SK-N-SH treated with all-trans-retinoic acid at 6 μM for 48 hours (cell line): ENCODE measurements around the gene PRB4.
"Not testable (repeated sequence)": the region's sequence is repeated elsewhere in the genome, so short reads cannot be mapped to it uniquely, and the experiment has no call there.

Experiments used
- ATAC-seq: fragments of 200-7000 bp; cut with Tn5 transposase; 3 replicates; pipeline ENCODE4 v1.9.1; 2020; ENCODE audit warnings: mild to moderate bottlenecking, moderate library complexity
- ARNTL ChIP-seq: fragments of 450-650 bp; formaldehyde crosslinking; IDR thresholded peaks from 2 replicates; pipeline ENCODE4 v1.5.0; 2020; ENCODE audit warnings: low read depth, mild to moderate bottlenecking, moderate library complexity, borderline replicate concordance
- BACH2 ChIP-seq: fragments of 250-450 bp; sonication (Bioruptor Pico); IDR thresholded peaks from 2 replicates; pipeline ENCODE4 v1.9.0; 2021; ENCODE audit warnings: mild to moderate bottlenecking, borderline replicate concordance
- CREB5 ChIP-seq: fragments of 250-450 bp; sonication (Bioruptor Pico); IDR thresholded peaks from 2 replicates; pipeline ENCODE4 v1.5.1; 2020; ENCODE audit warnings: low read depth, mild to moderate bottlenecking, moderate library complexity
- CSDC2 ChIP-seq: fragments of 250-450 bp; sonication (Bioruptor Pico); IDR thresholded peaks from 2 replicates; pipeline ENCODE4 v1.5.0; 2020; ENCODE audit warnings: mild to moderate bottlenecking, moderate library complexity
- ESRRG ChIP-seq: fragments of 250-450 bp; sonication (Bioruptor Pico); IDR thresholded peaks from 2 replicates; pipeline ENCODE4 v1.6.1; 2021; ENCODE audit warnings: mild to moderate bottlenecking
- GLIS3 ChIP-seq: fragments of 250-450 bp; sonication (Bioruptor Pico); IDR thresholded peaks from 2 replicates; pipeline ENCODE4 v1.5.0; 2020; ENCODE audit warnings: mild to moderate bottlenecking, moderate library complexity
- ISL1 ChIP-seq: fragments of 250-450 bp; sonication (Bioruptor Pico); IDR thresholded peaks from 2 replicates; pipeline ENCODE4 v2.1.2; 2022; ENCODE audit warnings: mild to moderate bottlenecking, moderate library complexity
- OSR1 ChIP-seq: fragments of 250-450 bp; sonication (Bioruptor Pico); IDR thresholded peaks from 2 replicates; pipeline ENCODE4 v1.8.0; 2022; ENCODE audit warnings: moderate library complexity, mild to moderate bottlenecking, inconsistent platforms
- PATZ1 ChIP-seq: fragments of 250-450 bp; sonication (Bioruptor Pico); IDR thresholded peaks from 2 replicates; pipeline ENCODE4 v1.8.0; 2020; ENCODE audit warnings: mild to moderate bottlenecking, moderate library complexity, borderline replicate concordance
- POU6F1 ChIP-seq: fragments of 250-450 bp; sonication (Bioruptor Pico); IDR thresholded peaks from 2 replicates; pipeline ENCODE4 v1.8.0; 2021; ENCODE audit warnings: low read depth, mild to moderate bottlenecking, moderate library complexity, borderline replicate concordance
- PPARA ChIP-seq: fragments of 250-450 bp; sonication (Bioruptor Pico); IDR thresholded peaks from 2 replicates; pipeline ENCODE4 v1.5.0; 2020; ENCODE audit warnings: mild to moderate bottlenecking, borderline replicate concordance
- RARB ChIP-seq: fragments of 250-450 bp; sonication (Bioruptor Pico); IDR thresholded peaks from 2 replicates; pipeline ENCODE4 v1.8.0; 2021; ENCODE audit warnings: mild to moderate bottlenecking, moderate library complexity
- SNAI2 ChIP-seq: fragments of 250-450 bp; sonication (Bioruptor Pico); IDR thresholded peaks from 2 replicates; pipeline ENCODE4 v1.5.0; 2020; ENCODE audit warnings: mild to moderate bottlenecking, moderate library complexity
- TCF4 ChIP-seq: fragments of 250-450 bp; sonication (Bioruptor Pico); IDR thresholded peaks from 2 replicates; pipeline ENCODE4 v1.8.0; 2021; ENCODE audit warnings: mild to moderate bottlenecking, moderate library complexity, borderline replicate concordance
- TSHZ2 ChIP-seq: fragments of 250-450 bp; sonication (Bioruptor Pico); IDR thresholded peaks from 2 replicates; pipeline ENCODE4 v1.5.0; 2020; ENCODE audit warnings: mild to moderate bottlenecking, moderate library complexity
- ZC3H10 ChIP-seq: fragments of 250-450 bp; sonication (Bioruptor Pico); IDR thresholded peaks from 2 replicates; pipeline ENCODE4 v1.5.1; 2021; ENCODE audit warnings: mild to moderate bottlenecking, moderate library complexity
- ZFP3 ChIP-seq: fragments of 250-450 bp; sonication (Bioruptor Pico); IDR thresholded peaks from 2 replicates; pipeline ENCODE4 v1.5.0; 2020; ENCODE audit warnings: mild to moderate bottlenecking, moderate library complexity
- ZFP30 ChIP-seq: fragments of 450-650 bp; formaldehyde crosslinking; IDR thresholded peaks from 2 replicates; pipeline ENCODE4 v1.5.0; 2022; ENCODE audit warnings: mild to moderate bottlenecking, moderate library complexity
- ZNF565 ChIP-seq: fragments of 450-650 bp; formaldehyde crosslinking; conservative IDR thresholded peaks from 2 replicates; pipeline ENCODE4 v1.5.0; 2020; ENCODE audit warnings: low read depth, mild to moderate bottlenecking, moderate library complexity
- ZNF70 ChIP-seq: fragments of 450-650 bp; formaldehyde crosslinking; IDR thresholded peaks from 2 replicates; pipeline ENCODE4 v1.5.0; 2020; ENCODE audit warnings: mild to moderate bottlenecking, moderate library complexity
- ZNF8 ChIP-seq: fragments of 450-650 bp; formaldehyde crosslinking; IDR thresholded peaks from 2 replicates; pipeline ENCODE4 v1.5.0; 2020; ENCODE audit warnings: mild to moderate bottlenecking, moderate library complexity

Gene PRB4

DNA sequence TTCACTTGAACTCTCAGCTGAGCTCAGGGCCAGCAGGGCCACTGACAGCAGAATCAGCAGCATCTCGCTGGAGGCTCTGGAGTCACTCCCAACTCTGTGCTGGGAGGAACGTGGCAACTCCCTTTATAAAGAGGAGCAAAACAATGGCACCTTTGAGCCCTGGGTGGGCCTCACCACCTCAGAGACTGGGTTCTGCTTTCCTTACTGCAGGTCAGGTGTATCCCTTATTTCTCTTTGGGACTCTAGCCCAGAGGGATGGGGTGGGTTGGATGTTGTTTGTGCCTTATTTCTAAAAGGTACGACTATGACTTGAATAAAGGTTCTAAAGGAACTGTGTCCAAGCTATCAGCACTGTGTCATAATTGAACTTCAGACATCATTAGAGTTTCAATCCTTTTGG, at the start of gene PRB4:
PRB4 (minus strand) TSS at position 101 of the 400 bp plus-strand sequence; CDS start at position 63, 38 bp downstream.
- TF ChIP-seq ZFP3 (CRISPR knock-in tag) (no peak), ZNF70 (CRISPR knock-in tag) (no peak), ZNF8 (CRISPR knock-in tag) (no peak), TCF4 (CRISPR knock-in tag) (no peak), BACH2 (CRISPR knock-in tag) (no peak), GLIS3 (CRISPR knock-in tag) (no peak), ARNTL (CRISPR knock-in tag) (no peak), CREB5 (no peak), OSR1 (CRISPR knock-in tag) (no peak), SNAI2 (no peak)
- ATAC-seq: no peak

GRCh38 chr12:11351736-11352135, 41.5 kb upstream of the PRB4 start:
- not testable (repeated sequence) for ATAC-seq

DNA sequence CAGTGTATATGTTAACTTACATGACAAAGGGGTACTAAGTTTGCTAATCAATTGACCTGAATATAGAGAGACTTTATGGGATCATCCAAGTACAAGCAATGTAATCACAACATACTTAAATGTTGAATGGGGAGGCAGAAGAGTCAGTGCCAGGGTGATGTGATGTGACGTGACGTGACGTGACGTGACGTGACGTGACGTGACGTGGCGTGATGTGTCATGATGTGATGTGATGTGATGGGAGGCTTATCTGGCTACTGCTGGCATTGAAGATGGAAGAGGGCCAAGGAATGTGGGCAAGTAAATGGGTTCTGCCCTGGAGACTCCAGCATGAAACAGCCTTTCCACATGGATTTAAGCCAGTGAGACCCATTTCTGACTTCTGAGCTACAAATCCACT, 38.2 kb upstream of the PRB4 start:
- no peak for TF ChIP-seq POU6F1 (CRISPR knock-in tag)
- TF ChIP-seq ZFP30 (CRISPR knock-in tag): no peak
- TF ChIP-seq ZNF8 (CRISPR knock-in tag): no peak
- no peak for TF ChIP-seq CREB5
- no peak for TF ChIP-seq ZC3H10
- ATAC-seq: no peak

DNA sequence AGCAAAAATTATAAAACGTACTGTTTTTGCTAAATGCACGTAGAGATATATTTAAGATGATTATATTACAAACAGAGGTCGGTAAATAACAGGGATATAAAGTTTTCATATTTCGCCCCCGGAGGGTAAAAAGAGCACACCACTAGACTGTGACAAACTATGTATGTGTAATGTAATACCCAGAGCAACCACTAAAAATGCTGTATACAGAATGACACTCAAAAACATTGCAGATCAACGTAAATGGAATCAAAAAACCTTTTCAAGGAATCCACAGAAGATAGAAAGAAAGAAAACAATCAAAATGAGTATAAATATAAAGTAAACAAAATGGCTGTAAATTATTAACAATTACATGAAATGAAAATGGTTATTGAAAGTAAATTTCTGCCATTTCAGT, 37.6 kb upstream of the PRB4 start:
- TF ChIP-seq ZC3H10: no peak
- TF ChIP-seq TSHZ2: no peak
- TF ChIP-seq ZNF70 (CRISPR knock-in tag): no peak
- TF ChIP-seq ZNF565 (CRISPR knock-in tag): no peak
- no peak for TF ChIP-seq ISL1 (CRISPR knock-in tag)
- TF ChIP-seq ZFP30 (CRISPR knock-in tag): no peak
- ATAC-seq: peak; percentile 74; the same call in 2 of the 3 replicates

DNA sequence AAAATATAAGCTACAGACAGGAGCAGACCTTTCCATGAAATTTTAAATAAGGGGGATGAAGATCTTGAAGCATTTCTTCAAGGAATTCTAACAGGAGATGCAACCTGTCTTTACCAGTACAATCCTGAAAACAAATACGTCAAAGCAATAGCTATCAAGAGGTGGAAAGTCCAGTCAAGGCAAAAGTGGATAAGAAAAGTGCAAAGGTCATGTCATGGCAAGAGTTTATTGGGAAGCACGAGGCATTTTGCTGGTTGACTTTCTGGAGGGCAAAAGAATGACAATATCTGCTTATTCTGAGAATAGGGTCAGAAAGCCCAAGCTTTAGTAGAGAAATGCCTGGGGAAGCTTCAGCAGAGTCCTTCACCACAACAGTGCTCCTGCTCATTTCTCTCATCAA, 34.3 kb upstream of the PRB4 start:
- ATAC-seq: no peak
- no peak for TF ChIP-seq PATZ1 (CRISPR knock-in tag)
- TF ChIP-seq PPARA: no peak
- no peak for TF ChIP-seq RARB (CRISPR knock-in tag)
- TF ChIP-seq ARNTL (CRISPR knock-in tag): no peak
- no peak for TF ChIP-seq ZFP30 (CRISPR knock-in tag)
- no peak for TF ChIP-seq TCF4 (CRISPR knock-in tag)
- TF ChIP-seq ISL1 (CRISPR knock-in tag): no peak
- TF ChIP-seq CSDC2 (CRISPR knock-in tag): no peak
- TF ChIP-seq ZNF565 (CRISPR knock-in tag): no peak
- TF ChIP-seq ESRRG (CRISPR knock-in tag): no peak
